ACC112 (cell line): ENCODE results near the gene HOXB4.

Experiments
- H2AFZ ChIP-seq: fragments of 200-600 bp; sonication (generic); one replicate; pipeline ENCODE4 v1.6.0; 2017; ENCODE audit warnings: antibody characterized with exemption, low read length; ENCODE audit not compliant: unreplicated experiment
- H3K27ac ChIP-seq: fragments of 200-600 bp; sonication (generic); 2 replicates; pipeline ENCODE4 v1.5.1; 2014; ENCODE audit warnings: low read depth, mild to moderate bottlenecking, antibody characterized with exemption, low read length, moderate library complexity
- H3K27me3 ChIP-seq: fragments of 200-600 bp; sonication (generic); 2 replicates; pipeline ENCODE4 v1.6.1; 2014; ENCODE audit warnings: mild to moderate bottlenecking, antibody characterized with exemption, low read length, moderate library complexity, mixed read lengths; ENCODE audit not compliant: insufficient read depth
- H3K36me3 ChIP-seq: fragments of 200-600 bp; sonication (generic); 2 replicates; pipeline ENCODE4 v1.6.1; 2016; ENCODE audit warnings: mild to moderate bottlenecking, antibody characterized with exemption, low read length, moderate library complexity, mixed read lengths; ENCODE audit not compliant: insufficient read depth
- H3K4me1 ChIP-seq: fragments of 200-600 bp; sonication (generic); one replicate; pipeline ENCODE4 v1.6.1; 2016; ENCODE audit warnings: low read length, mixed read lengths; ENCODE audit not compliant: insufficient read depth, unreplicated experiment, control insufficient read depth
- H3K4me3 ChIP-seq: fragments of 200-600 bp; sonication (generic); 2 replicates; pipeline ENCODE4 v1.5.1; 2014; ENCODE audit warnings: mild to moderate bottlenecking, low read depth, low read length
- H3K79me2 ChIP-seq: fragments of 200-600 bp; sonication (generic); one replicate; pipeline ENCODE4 v1.6.0; 2016; ENCODE audit warnings: low read length; ENCODE audit not compliant: control insufficient read depth, unreplicated experiment, insufficient read depth

HOXB4 gene

DNA sequence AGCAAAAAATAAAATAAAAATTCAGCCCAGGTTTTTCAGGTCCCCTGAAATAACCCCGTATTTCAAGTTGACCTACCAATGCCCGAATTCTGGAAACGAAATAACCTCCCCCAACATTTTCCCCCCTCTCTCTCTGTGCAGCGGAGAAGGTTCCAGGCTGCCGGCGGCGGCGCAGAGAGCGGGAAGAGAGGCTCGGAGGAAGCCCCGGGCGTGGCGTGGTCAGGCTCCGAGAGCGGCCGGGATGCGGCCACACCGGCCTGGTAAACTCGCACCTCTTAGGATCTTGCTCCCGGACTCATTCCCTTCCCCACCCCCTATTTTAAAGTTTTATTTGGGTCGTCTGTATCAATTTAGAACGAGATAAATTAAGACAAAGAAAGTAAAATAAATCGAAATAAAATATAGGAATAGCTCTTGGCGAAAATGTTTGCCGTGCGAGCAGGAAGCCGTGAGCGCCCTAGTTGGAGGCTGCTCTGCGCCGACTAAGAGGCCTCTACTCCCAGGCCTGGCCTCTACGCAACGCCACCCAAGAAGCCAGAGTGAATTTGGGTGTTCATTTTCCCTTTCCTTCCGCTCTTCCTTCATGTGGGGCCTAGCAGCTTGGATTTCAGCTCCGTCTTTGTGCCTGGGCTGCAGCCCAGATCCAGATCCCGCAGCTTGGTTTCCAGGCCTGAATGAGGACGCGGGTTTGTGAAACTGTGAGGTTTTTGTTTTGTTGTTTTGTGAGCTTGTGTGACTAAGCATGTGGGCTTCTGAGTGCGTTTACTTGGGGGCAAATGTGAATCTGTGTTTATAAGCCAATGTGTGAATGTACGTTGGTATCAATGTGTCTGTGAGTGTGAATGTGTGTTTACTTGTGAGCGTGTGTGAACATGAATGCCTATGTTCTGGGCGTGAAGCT lies 28.1 kb upstream of the HOXB4 start:
- peaks cover 98% of the 10 kb centered on the region for H3K27me3 ChIP-seq
- H3K4me1 ChIP-seq, result no peaks in the 10 kb centered on the region
- no peak overlapping the region for H2AFZ ChIP-seq
- no peaks in the 10 kb centered on the region for H3K36me3 ChIP-seq
- H3K27ac ChIP-seq, result no peak overlapping the region
- no peak overlapping the region for H3K4me3 ChIP-seq
- no peaks in the 10 kb centered on the region for H3K79me2 ChIP-seq

DNA sequence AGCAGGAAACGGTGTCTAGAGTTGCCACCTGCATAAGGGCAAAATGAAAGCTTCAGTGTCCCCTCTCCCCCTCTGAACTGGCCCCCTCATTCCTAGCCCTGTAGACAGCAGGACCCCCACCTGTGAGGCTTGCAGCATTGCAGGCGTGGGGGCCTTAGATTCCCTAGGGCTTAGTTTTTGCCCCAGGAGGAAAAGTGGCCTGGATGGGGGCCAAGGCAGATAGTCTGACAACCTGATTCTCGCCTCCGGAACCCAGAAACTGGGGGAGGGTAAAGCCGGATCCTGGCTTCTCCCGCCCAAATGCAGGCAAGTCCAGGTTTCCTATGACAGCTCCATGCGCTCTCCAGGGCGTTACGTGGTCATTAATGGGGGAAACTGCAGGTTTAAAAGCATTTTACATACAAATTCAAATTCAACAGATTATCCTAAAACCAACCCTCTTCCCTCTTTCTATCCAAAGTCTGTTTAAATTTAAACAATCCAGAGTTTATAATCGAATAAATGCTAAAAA lies 27.3 kb upstream of the HOXB4 start:
- no peaks in the 10 kb centered on the region for H3K4me1 ChIP-seq
- no peaks in the 10 kb centered on the region for H3K36me3 ChIP-seq
- no peaks in the 10 kb centered on the region for H3K79me2 ChIP-seq
- no peak overlapping the region for H2AFZ ChIP-seq
- H3K4me3 ChIP-seq, result no peak overlapping the region
- no peak overlapping the region for H3K27ac ChIP-seq
- H3K27me3 ChIP-seq, result peaks cover 98% of the 10 kb centered on the region

DNA sequence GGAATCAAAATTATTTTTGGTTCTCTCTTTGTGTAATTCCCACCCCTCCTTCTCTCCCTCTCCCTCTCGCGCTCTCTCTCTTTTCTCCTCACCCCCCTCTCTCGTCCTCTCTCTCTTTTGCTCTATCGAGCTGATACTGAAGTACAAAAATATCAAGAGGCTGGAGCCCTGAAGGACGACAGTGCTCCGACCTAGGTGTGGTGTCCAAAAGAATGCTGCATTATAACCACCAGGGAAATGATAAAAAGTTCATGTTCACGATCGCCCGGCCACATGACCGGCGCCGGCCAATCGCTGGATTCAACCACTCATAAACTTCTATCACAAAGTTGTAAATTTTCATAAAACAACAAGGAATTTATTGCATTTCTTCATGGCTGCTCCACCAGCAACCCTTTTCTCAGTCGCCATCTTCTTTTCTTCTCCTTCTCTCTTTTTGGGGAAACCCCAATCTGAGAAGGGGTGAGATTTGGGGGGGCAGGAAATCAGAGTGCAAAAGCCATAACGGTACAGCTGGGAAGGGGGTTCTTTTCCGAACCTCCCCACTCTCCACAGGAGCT lies 26.7 kb upstream of the HOXB4 start, which contains the start of gene HOXB6:
Gene HOXB6 (minus strand): TSS at position 217 of the 560 bp plus-strand sequence. CDS start 6,836 bp downstream, outside the sequence.
- H3K27ac ChIP-seq, result no peak within 1 kb of the TSS
- H3K4me3 ChIP-seq, result no peak within 1 kb of the TSS

DNA sequence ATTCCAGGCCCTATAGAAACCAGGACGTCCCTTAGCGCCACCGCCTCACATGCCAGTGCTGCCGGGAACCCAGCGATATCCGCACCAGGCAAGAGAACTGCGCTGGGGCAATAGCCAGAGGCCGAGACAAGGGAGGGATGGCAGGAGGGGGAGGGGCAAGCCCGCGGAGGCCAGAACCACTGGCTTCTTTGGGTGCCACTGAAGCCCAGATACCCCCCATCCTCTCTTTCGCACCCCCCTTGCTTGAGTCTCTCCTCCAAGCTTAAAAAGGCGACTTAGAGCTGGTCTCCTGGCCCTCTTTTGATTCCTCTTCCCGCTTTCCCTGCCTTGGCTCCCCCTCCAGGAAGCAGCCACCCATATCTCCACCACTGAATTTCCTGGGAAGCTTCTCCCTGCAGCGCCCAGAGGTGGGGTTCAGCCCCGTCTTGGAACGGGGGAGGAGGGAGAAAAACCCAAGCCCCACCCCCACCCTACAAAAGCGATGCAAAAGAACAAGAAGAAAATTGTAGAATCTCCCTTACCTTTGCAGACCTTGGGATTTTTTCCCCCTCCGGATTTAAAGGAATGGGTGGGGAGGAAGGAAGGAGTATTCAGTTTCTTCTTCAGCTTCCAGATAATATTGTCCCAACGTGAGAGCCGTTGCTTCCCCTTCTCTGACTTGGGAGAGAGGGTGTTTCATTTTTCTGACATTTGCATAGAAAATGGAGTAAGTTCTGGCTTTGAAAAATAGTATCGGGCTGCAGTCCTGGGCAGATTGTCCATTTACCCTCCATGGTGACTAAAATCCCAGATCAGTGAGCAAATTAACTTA lies 26.0 kb upstream of the HOXB4 start:
- Histone ChIP-seq H2AFZ (no peak overlapping the region), H3K27ac (no peak overlapping the region), H3K4me3 (no peak overlapping the region), H3K27me3 (peaks cover 98% of the 10 kb centered on the region), H3K36me3 (no peaks in the 10 kb centered on the region), H3K4me1 (no peaks in the 10 kb centered on the region), H3K79me2 (no peaks in the 10 kb centered on the region)

More for the DNA sequence above, 26.7 kb upstream of the HOXB4 start, which contains the start of gene HOXB6:
- Histone ChIP-seq H3K4me1 (no peaks in the 10 kb centered on the region), H3K36me3 (no peaks in the 10 kb centered on the region), H3K79me2 (no peaks in the 10 kb centered on the region), H3K27me3 (peaks cover 98% of the 10 kb centered on the region), H2AFZ (no peak within 1 kb of the TSS)

DNA sequence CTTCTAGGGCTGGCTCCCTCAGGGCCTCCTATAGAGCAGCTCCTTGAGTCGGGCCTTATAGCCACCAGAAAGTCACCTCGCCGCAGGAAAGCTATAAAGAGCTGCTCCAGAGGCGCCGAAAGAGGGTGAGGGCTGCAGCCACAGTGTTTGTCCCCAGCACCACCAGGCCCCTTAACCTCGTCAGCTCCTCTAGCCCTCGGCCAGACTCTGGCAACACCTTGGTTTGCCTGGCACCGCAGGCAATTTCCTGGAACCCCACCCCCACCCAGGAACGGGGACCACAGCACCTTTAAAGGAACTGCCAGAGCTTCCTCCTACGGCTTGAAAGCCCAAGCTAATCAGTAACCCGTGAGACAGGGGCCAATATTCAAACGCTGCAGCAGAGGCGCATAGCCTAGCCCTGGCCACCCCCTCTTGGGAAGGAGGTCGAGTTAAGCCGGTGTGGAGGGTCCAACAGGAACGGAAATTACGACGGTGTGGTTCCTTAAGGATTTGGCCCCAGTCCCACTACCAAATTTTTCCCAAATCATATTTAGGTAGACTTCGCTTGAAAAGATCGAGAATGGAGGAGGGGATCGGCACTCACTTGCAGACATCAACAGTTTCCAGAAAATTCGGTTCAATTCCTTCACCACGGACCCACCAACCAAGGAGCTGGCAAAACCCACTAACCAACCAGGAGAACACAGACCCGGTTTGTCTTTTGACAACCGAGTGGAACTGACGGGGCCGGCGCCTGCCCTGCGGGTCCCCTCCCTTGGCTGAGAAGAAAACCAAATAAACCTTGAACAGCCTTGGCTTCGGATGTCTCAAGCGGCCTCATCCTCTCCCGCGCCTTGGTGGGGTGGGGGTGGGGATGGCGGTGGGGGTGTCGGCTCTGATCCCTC lies 23.6 kb upstream of the HOXB4 start:
- H3K27ac ChIP-seq, result no peak overlapping the region
- no peaks in the 10 kb centered on the region for H3K36me3 ChIP-seq
- no peaks in the 10 kb centered on the region for H3K79me2 ChIP-seq
- H3K27me3 ChIP-seq, result peaks cover 100% of the 10 kb centered on the region
- no peak overlapping the region for H2AFZ ChIP-seq
- H3K4me1 ChIP-seq, result no peaks in the 10 kb centered on the region
- H3K4me3 ChIP-seq, result no peak overlapping the region

DNA sequence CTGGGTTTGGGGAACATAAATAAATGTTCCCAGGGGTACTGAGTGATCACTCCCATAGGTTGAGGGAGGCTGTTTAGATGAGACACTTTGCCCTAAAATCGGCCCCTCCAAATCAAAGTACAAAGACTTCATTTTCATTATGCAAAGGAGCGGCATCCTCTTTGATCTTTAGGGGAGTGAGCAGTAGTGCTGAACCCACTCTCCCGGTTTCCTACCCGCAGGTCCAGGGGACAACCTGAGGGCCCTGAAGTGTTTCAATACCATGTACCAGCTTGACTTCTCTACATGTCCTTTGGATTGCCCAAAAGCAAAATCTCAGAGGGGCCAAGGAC lies 23.0 kb upstream of the HOXB4 start:
- Histone ChIP-seq H3K27ac (no peak overlapping the region), H3K27me3 (peaks cover 100% of the 10 kb centered on the region), H3K4me3 (no peak overlapping the region), H3K79me2 (no peaks in the 10 kb centered on the region), H3K4me1 (no peaks in the 10 kb centered on the region), H3K36me3 (no peaks in the 10 kb centered on the region), H2AFZ (no peak overlapping the region)

DNA sequence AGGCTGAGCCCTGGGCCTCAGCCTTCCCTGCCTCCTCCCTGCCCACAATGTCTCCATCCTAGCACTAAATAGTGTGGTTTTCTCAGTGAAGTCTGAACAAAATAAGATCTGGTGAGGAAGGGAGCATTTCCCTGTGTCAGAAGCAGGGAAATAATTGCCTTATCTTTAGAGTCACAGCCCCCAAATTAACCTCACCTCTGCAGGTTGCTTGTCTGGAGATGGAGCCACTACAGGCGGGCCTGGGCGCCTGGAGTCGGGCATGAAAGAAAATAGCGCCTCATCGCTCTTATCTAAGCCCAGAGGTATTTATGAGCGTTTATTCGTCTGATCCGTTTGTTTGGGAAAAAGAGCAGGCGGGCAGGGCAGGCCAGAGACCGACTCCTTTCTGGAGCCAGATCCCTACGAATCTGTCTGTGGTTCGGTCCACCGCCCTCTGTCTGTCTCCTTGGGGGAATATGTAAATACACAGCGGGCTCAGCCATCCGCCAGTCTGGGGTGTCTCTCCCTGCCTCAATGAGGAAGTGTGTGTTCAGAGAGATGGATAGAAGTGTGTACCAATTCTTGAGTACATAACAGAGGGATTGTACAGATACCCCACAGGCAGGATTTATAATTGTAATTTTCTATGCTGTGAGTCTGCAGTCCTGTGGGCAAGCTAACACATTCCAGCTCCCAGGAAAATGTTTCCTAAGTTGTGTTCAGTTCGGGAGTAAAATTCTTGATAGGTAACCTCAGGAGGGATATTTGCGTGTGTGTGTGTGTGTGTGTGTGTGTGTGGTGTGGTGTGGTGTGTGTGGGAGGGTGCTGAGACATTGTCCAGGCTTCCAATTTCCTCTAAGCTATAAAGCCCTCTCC lies 22.3 kb upstream of the HOXB4 start:
- no peak overlapping the region for H3K27ac ChIP-seq
- H3K36me3 ChIP-seq, result no peaks in the 10 kb centered on the region
- peaks cover 100% of the 10 kb centered on the region for H3K27me3 ChIP-seq
- H2AFZ ChIP-seq, result no peak overlapping the region
- H3K79me2 ChIP-seq, result no peaks in the 10 kb centered on the region
- no peaks in the 10 kb centered on the region for H3K4me1 ChIP-seq
- H3K4me3 ChIP-seq, result no peak overlapping the region

DNA sequence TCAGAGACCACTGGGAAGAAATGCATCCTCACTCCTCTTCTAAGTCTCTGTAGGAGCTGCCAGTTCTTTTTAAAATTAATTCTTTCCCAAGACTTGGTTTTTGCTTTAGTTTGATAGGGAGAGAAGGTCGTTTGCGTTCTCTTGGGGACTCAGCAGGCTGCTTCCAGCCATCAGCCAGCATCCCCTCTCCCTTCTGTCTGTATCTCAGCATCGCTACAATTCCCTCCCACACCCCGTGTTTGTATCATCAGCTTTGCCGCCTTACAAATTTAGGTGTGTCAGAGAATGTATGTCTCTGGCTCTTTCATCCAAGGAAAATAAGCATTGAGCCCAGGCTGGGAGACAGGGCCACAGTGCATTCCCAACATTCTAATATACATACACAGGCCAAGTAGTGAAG lies 21.2 kb upstream of the HOXB4 start:
- Histone ChIP-seq H3K79me2 (no peaks in the 10 kb centered on the region), H3K4me1 (no peaks in the 10 kb centered on the region), H2AFZ (no peak overlapping the region), H3K27me3 (peaks cover 100% of the 10 kb centered on the region), H3K27ac (no peak overlapping the region), H3K36me3 (no peaks in the 10 kb centered on the region), H3K4me3 (no peak overlapping the region)

DNA sequence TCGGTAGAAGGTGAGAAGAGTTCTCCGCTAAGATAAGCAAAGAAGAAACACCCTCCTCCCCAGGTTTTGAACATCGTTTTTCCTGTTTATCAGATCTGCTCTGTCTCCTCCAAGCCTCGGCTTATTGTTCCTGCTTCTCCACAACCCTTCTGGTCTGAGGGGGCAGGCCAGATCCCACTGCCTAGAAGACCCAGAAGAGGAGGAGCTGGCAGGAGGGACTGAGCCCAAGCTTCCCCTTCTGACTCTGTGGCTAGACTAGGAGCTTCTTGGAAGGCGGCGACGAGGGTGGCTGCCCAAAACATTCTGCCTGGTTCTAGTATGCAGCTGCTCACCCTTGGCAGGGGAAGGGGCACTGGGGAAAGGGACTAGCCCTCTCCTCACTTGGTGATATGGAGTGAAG lies 20.6 kb upstream of the HOXB4 start:
- Histone ChIP-seq H3K27ac (no peak overlapping the region), H3K4me3 (no peak overlapping the region), H3K27me3 (peaks cover 100% of the 10 kb centered on the region), H3K36me3 (no peaks in the 10 kb centered on the region), H3K79me2 (no peaks in the 10 kb centered on the region), H3K4me1 (no peaks in the 10 kb centered on the region), H2AFZ (no peak overlapping the region)
